A549 (cell line): ENCODE results near the gene TROAP.

Experiments
- HMGXB4 ChIP-seq: fragments of 250-450 bp; sonication (Bioruptor Pico); IDR thresholded peaks from 2 replicates; pipeline ENCODE4 v1.5.0; 2021; ENCODE audit warnings: mild to moderate bottlenecking, moderate library complexity, borderline replicate concordance
- POLR2A ChIP-seq: IDR thresholded peaks from 2 replicates; pipeline ENCODE4 v1.6.1; 2012; ENCODE audit warnings: mild to moderate bottlenecking, low read length
- TF ChIP-seq, protein P1 (sequence below): fragments of >200 bp; sonication (Bioruptor Twin); formaldehyde crosslinking; IDR thresholded peaks from 3 replicates; pipeline ENCODE4 v1.5.1; 2016

- TF ChIP-seq, protein P1, sequence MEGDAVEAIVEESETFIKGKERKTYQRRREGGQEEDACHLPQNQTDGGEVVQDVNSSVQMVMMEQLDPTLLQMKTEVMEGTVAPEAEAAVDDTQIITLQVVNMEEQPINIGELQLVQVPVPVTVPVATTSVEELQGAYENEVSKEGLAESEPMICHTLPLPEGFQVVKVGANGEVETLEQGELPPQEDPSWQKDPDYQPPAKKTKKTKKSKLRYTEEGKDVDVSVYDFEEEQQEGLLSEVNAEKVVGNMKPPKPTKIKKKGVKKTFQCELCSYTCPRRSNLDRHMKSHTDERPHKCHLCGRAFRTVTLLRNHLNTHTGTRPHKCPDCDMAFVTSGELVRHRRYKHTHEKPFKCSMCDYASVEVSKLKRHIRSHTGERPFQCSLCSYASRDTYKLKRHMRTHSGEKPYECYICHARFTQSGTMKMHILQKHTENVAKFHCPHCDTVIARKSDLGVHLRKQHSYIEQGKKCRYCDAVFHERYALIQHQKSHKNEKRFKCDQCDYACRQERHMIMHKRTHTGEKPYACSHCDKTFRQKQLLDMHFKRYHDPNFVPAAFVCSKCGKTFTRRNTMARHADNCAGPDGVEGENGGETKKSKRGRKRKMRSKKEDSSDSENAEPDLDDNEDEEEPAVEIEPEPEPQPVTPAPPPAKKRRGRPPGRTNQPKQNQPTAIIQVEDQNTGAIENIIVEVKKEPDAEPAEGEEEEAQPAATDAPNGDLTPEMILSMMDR: no peak
- TF ChIP-seq HMGXB4 (CRISPR knock-in tag) (no peak), POLR2A (no peak)
These were observed 21.5 kb downstream of the TROAP start for GRCh38 chr12:49344486-49345050.
